GM18520 (cell line): ENCODE measurements around the gene KCMF1.
A peak's percentile ranks its signal among the peaks of the same experiment; 100 is the strongest.
"Not testable (repeated sequence)": the region's sequence is repeated elsewhere in the genome, so short reads cannot be mapped to it uniquely, and the experiment has no call there.

ENCODE experiments used
- ATAC-seq: cut with Tn5 transposase; IDR thresholded peaks from one replicate; pipeline ENCODE4 v1.9.1; 2021; ENCODE audit not compliant: unreplicated experiment

Gene KCMF1

DNA sequence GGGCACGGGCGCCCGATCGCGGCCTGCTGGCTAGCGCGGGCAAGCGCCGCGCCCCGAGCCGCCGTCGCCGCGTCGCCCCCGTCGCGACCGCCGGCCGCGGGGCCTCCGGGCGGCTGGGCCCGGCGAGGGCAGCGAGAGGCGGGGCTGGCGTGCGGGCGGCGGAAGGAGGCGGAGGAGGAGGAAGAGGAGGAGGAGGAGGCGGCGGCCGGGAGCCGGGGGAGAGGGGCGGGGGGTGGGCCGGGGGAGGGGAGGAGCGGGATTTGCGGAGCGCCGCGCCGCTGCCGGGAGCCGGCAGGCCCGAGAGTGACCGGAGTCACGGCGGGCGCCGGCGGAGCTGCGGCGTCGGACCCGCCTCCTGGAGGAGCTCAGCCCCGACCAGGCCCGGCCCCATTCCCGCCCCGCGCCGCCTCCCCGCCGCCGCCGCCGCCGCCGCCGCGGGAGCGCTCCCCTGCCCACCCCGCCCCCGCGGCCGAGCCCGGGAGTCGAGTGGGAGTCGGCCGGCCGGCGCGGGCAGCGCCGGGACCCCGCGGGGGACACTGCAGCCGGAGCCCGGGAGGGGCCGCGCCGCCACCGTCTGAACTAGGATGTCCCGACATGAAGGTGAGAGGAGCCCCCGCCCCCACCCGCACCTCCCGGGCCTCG, at the start of gene KCMF1:
TSS of gene KCMF1 (plus strand) at position 294 of the 642 bp plus-strand sequence. CDS start at position 585, 291 bp downstream.
- ATAC-seq: peak; percentile 34

DNA sequence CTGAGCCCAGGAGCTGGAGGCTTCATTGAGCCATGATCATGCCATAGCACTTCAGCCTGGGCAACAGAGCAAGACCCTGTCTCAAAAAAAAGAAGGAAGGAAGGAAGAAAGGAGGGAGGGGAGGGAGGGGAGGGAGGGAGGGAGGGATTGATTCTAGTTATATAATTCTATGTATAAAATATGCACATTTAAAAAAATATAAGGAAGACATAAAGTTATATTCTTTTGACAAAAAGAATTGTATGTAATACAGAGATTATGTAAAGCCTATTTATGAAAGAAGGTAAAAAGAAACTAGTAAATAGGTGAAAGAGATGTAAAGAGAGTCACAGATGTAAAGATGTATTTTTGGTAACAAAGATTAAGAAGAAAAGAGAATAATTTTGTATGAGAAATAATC, 48.0 kb upstream of the KCMF1 start:
- no peak for ATAC-seq

DNA sequence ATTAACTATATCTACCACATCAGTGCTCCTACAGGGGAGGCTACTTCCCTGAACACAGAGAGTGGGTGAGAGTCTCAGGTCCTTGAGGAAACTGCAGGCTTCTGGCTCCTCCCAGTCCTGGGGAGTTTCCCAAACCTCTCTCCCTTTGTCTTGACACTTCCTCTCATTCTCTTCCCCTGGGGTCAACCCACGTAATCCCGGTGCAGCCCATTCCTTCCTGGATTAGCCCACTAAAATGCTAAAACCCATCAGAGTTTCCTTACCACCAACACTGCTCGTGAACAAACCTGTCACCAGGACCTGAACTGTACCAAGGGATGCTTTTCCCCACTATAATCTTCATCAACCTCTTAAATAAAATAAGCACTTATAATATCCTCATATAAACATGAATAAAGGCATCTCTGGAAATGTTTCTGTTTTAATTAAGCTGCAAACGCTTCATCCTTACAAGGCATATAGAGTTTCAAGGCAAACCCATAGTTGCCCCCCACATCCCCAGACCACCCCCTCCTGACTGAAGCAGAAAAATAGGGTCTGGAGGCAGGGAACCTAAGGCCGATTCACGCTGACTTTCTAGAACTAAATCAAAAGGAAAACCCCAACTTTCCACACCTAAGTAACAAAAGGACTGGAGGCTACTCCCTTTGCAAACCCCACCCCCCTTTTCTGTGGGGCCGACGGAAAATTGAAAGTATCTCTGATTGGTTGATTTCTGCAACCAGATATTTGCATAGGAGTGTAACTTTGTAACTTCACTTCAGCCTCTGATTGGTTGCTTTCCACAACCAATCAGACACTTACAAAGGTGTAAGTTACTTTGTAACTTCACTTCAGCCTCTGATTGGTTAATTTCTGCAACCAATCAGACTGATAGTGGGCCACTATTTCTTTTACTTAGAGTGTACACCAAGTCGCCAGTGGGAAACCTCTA, 46.5 kb upstream of the KCMF1 start:
- ATAC-seq: peak; percentile 20

DNA sequence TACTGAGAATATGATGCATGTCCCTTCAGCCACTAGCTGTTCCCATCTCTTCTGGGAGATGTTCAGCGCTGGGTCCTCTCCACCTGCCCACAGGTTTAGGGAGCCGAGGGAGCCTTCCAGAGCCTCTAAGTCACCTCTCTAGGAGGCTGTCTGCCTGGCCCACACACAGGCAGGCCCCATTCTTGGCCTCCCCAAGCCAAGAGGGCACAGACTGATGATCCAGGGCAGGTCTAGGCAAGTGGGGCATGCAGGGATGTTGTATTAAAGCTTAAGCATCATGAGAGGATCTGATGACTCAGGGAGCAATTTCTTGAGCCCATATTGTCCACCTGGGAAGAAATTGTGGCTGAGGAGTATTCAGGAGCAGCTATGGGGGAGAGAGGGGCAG, 45.6 kb upstream of the KCMF1 start:
- ATAC-seq: no peak

DNA sequence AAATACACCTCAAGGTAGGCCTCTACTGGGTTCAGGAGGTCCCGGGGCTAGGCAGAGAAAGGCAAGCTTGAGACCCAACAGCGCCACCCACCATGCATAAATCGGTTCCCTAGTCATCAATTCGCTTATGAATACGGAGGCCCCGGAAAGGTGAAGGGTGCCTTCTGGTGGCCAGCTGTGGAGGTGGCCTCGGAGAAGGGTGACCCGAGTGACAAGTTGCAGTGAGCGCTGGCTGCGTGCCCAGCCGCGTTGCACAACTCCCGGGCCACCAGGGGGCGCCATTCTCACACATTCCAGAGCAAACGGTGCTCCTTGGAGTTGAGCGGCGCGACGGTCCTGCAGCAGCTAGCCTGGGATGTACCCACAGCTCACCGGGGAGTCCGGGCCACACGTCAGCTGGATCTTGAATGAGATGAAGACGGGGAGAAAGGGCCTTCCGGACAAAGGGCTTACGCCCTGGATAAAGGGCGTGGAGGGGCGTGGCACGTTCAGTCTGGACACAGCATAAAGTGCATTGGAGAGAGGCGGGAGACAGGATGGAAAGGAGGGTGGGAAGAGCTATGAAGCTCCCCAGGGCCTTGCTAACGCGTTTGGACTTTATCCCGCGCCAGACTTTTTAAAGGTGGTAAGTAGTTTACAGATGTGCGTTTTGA, 45.1 kb upstream of the KCMF1 start:
- peak; percentile 83 for ATAC-seq

DNA sequence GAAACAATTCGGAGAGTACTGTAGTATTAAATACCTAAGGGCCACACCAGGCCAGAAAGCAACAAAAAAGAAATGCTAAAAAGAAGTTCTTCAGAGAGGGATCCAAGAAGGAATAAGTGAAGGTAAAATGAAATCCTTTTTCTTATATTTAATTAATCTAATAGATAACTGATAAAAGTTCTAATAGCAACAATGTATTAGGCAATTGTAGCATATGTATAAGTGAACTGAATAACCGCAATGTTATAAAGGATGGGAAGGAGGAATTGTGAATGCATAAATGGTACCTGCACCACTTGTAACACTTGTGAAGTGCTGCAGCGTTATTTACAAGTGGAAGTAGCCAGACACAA, 43.7 kb upstream of the KCMF1 start:
- ATAC-seq: no peak

DNA sequence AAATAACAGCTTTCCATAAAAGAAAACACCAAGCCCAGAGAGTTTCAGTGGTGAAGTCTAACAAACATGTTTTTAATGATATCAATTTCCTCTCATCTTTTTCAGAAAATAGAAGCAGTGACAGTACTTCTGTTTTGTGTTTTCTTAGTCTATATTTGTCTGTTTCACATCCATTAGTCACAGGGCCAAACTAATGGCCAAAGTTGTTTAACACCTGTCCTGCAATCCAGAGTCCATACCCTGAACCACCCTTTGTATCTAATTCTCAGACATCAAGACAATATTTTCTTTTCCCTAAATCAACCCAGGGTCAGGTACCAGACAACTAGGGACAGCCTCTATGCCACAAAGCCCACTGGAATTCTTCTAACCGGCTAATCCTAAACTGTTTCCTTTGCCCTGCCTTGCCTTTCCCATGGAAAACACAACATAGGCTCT, 39.6 kb upstream of the KCMF1 start:
- ATAC-seq: peak; percentile 49

DNA sequence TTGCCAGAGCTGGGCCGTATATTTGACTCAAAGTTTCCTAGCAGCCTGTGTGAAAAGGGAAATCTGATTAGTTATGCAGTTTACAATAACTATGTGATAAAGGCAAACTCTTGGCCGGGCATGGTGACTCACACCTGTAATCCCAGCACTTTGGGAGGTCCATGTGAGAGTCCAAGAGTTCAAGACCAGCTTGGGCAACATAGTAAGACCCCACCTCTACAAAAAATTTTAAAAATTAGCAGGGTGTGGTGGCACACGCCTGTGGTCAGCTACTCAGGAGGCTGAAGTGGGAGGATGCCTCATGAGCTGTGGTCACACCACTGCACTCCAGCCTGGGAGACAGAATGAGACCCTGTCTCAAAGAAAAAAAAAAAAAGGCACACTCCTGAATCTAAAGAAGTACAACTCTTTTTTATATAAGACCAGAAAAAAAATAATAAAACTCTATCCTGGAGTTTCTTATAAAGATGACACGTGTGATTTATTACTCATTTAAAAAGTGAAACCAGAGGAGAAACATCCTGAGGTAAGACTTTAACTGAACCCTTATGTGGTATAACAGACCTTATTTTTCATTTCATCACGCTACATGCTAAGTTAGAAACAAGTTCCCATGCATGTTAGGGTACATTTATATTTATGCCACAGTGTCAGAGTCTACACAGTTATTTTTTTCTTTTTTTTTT, 32.6 kb upstream of the KCMF1 start:
- ATAC-seq: peak; percentile 34

DNA sequence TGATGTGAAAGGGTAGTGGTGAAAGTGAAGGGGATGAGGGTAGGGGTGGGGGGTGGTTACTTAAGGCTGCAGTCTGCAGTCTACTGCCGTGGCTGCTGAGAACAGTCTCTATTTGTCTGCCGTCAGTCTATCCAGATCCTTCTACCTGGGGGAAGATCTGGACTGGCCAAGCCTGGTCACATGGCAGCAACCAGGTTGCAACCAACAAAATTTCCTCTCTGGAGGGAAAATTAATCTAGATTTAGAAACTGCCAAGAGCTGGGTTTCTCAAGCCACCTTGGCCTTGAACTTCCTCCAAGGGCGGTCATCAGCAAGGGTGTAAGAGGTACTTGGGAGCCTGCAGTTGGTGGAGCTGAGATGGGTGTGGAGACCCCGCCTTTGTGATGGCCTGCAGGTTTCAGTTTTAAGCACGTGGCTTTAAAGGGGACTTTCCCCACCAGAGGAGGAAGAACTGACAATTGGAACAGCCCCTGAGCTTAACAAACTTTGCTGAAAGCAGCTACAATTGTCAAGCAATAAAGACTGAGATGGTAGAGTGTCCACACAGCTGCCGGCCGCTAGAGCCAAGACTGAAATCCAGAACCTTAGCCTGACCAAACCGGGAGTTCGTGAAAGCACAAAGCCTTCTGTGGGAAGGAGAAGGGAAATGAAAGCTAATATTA, 31.4 kb upstream of the KCMF1 start:
- peak; percentile 74 for ATAC-seq

DNA sequence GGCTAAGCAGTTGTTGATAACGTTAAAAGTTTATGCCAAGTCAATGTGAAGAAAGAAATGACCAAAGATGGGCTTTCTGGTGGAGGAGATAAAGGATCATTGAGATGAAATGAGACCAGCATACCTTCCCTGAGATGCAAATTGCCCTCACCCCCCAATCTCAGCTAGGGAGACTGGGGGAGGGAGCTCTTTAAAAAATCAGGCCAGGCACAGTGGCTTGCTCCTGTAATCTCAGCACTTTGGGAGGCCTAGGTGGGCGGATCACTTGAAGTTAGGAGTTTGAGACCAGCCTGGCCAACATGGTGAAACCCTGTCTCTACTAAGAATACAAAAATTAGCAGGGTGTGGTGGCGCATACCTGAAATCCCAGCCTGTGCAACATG, 30.9 kb upstream of the KCMF1 start:
- no peak for ATAC-seq

DNA sequence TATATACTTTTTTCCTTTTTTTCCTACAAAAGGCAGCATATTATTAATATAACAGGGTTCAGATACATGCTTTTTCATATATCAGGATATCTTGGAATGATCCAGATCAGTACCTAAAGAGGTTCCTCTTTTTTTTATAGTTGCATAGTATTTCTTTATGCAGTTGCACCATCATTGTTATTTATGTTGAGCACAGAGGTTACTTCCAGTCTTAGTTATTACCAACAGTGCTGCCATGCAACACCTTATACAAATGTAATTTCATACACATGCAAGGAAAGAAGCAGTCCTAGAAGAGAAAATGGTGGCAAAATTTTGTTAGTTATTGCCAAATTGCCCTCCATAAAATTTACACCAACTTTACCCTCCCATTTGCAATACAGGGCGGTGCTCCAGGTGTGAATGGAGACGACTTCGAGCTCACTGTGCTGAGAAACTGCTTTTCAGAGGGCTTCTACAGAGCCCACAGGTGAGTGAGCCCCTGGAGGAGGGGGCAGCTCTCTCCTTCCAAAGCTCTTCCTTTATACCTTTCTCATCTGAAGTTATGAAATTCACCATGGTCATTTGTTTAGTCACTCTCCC, 30.0 kb upstream of the KCMF1 start:
- ATAC-seq: no peak

DNA sequence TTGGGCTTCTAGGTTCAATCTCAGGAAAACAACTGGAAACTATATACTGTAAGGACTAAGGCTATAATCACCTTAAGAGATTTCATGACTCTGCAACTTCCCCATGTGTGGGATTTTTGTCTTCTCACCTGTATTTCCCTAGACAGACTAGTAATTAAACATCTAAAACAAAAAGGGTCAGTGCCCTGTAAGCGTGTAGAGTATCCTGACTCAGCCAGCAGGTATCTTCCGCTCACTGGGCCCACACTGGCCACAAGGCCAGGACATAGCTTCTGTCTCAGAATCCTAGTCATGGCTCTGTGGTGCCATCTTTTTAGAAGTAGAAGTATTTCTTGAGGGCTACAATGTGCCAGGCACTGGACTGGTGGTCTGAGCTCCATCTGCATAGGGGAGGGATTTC, 28.8 kb upstream of the KCMF1 start:
- ATAC-seq: no peak

DNA sequence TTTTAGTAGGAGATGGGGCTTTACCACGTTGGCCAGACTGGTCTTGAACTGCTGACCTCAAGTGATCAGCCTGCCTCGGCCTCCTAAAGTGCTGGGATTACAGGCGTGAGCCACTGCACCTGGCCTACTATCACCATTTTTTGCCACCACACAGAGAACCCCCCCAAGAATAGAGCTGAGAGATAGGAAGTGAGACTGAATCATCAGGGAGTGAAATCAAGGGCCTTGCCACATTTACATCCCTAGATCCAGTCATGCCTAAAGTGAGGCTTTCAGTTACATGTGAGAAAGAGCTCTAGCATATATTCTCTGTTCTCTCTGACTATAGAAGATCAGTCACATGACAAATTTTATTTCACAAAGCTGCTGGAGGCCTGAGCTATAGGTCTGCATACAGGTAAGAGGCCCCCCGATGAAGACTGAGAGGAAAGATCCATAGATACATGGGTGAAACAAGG, 28.0 kb upstream of the KCMF1 start:
- peak; percentile 24 for ATAC-seq

DNA sequence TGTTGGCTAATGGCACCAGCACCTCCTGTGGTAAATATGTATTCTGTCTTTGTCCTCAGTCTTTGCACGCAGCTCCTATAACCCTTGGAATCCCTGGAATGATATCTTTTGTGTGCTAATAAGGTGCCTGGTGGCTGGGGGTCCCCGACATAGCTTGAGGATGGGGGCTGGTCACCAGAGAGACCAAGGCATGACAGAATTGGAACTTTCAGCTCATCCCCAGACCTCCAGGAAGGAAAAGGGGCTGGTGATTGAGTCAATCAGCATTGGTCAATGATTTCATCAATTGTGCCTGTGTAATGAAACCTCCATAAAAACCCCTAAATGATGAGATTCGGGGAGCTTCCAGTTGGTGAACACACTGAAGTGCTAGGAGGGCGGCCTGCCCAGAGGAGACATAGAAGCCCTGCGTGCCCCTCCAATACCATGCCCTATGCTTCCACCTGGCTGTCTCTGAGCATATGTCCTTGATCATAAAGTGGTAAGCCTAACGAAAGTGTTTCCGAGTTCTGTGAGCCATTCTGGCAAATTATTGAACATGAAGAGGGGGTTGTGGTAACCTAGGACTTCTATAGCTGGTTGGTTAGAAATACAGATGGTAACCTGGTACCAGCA, 26.6 kb upstream of the KCMF1 start:
- ATAC-seq: no peak

DNA sequence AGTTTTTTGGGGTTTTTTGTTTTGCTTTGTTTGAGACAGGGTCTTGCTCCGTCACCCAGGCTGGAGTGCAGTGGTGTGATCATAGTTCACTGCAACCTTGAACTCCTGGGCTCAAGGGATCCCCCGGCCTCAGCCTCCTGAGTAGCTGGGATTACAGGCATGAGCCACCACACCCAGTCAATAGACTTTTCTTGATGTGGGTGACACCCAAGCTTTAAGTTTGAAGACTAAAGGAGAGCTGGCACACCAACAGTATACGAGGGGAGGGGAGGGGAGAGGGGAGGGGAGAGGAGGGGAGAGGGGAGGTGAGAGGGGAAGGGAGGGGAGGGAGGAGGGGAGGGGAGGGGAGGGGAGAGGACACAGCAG, 25.1 kb upstream of the KCMF1 start:
- not testable (repeated sequence) for ATAC-seq

DNA sequence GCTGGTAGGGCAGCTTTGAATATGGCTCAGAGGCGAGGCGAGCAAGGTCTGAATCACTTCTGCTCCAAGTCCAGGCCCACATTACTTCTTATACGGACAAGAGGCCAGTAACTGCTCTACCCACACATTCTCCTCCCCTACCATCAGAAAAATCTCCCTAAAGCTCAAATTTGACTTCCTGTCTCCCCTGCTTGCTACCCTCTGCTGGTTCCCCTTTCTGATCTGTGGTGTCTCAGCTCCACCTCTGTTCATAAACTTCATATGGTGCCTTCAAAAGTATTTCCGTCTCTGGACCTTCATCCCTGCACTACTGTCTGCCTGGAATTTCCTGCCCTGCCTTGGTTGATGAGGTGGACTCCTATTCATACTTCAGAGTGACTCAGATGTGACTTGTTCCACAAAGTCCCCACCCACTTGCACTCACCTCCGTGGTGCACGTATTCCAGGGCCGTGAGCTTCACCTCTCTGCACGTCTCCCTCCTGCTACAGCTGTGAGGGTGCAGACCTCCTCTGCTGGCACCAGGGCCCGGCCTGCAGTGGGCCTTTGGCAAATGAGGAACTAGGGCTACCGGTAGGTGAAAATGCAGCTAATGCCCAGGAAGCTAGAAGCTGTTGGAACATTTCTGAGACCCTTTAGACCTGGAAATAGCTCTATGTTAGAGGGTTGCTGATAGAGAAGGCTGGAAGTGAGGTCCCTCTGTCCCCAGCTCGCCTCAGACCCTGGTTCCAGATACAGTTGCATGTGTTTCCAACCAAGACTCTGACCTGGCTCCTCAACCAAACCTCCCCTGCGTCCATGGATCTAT, 24.6 kb upstream of the KCMF1 start:
- peak; percentile 49 for ATAC-seq

DNA sequence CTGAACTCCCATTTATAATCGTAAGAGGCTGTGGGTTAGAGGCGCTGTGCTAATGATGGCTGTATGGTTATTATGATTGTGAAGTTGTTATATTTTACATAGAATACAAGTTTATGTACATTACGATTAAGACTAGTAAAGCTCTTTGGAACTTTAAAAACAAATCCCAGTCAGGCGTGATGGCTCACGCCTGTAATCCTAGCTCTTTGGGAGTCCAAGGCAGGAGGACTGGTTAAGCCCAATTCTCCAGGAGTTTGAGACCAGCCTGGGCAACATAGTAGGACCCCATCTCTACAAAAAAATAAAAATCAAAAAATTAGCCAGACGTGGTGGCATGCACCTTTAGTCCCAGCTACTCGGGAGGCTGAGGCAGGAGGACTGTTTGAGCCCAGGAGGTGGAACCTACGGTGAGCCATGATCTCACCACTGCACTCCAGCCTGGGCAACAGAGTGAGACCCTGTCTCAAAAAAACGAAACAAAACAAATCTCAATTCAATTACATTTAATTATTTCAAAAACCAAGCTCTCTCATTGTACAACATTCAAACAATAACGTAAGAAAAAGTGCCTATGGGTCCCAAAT, 23.9 kb upstream of the KCMF1 start:
- ATAC-seq: no peak

DNA sequence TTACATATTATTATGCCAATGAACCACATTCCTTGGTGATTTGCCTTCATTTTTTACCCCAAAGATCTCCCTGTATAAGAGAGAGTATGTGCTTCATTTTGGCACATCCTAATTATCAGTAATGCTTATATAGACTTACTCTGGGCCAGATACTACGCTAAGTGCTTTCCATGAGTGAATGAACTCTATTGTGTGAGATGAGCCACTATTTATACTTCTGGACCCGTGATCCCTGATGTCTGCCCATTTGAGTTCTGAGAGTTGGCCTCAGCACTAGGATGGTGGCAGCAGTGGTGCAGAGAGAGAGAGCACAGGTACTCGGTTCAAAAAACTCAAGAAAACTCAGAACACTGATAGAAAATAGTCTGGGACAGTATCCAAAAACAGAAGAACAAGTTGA, 17.4 kb upstream of the KCMF1 start:
- no peak for ATAC-seq

DNA sequence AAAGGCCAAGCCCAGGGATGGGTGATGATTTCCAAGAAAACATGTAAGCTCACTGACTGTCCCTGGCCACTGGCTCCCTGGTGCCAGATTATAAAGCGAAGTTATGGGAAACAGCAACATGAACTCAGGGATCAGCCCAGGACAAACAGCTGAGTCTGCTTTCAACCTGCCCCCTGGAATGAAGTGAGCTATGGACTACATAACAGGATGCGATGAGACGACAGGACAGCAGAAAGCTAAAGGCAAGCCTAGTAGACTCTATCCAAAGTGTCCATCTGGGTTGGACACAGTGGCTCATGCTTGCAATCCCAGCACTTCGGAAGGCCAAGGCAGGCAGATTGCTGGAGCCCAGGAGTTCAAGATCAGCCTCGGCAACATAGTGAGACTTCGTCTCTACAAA, 16.6 kb upstream of the KCMF1 start:
- no peak for ATAC-seq
